Tibial nerve (tissue), 3 donors: ENCODE results near the gene CDH11.

Experiments
- CTCF ChIP-seq, 5 experiments: fragments of 200-600 bp in 3 of 5; fragments of 450-650 bp in 2 of 5; sonication (generic) in 3 of 5; IDR thresholded peaks; one replicate each; pipeline ENCODE4 v1.5.1; 2016 to 2019; ENCODE audit warnings: antibody characterized with exemption in 5 of 5, mild to moderate bottlenecking in 3 of 5, moderate library complexity in 2 of 5
- POLR2A ChIP-seq, 2 donors: fragments of 450-650 bp; IDR thresholded peaks; one replicate each; pipeline ENCODE4 v1.6.1; 2017; ENCODE audit warnings: antibody characterized with exemption in 2 of 2, mild to moderate bottlenecking in 2 of 2, moderate library complexity in 2 of 2

GRCh38 chr16:65118871-65119270 is 3.0 kb downstream of the CDH11 start:
- TF ChIP-seq CTCF (IDR thresholded peaks at IDR 0.05): no peak
- no peak for TF ChIP-seq POLR2A (IDR thresholded peaks at IDR 0.05)
